Measurements from ENCODE around the gene CDH26.

Gene CDH26

DNA sequence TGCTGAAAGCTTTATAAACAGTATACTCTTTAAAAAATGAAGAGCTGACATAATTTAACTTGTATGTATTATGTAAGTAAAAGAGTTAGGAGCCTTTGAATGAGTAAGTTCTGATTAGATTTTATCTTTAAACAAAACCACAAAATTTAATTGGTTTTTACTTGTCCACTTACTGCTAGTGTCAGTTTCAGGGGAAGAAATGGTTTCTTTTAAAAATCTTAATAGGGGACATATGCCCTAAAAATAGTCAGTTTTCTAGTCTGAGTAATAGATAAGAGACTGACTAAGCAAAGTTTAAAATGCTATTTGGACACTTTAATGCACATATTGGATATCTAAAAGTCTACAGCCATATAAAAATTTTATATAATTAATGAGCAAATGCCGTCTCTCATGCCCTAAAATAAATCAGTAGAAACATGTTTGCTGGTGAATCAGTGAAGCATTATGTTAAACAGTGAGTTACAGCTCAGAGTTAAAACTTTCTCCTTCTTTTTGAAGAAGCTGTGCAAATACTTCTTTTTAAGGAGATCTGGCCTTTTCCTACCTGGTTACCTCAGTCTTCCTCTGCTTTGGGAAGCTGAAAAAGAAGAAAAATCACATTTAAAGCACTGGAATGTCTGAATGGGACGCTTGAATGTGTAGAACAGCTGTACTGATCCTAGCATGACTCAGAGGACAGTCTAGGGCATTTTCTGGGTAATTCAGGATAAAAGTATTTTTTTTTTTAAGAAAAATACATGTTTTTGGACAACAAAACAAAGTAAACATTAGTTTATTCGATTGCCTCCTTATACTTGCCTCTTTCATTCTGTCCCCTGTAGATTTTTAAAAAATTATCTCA lies 55.3 kb downstream of the CDH26 start:
- DNase-seq (ENCODE audit: low read depth) = peak; percentile 57

DNA sequence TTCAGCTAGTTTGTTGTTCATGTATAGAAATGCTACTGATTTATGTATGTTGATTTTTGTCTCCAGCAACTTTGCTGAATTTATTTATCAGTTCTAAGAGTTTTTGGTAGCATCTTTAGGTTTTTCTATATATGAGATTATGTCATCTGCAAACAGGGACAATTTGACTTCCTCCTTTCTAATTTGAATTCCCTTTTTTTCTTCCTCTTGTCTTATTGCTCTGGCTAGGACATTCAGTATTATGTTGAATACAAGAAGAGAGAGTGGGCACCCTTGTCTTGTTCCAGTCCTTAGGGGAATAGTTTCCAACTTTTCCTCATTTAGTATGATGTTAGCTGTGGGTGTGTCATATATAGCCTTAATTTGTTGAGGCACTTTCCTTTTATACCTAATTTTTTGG lies 58.2 kb downstream of the CDH26 start:
- DNase-seq (ENCODE audit: low read depth) = no peak

GRCh38 chr20:60020251-60020650 lies 62.0 kb downstream of the CDH26 start:
- DNase-seq (ENCODE audit: low read depth) = no peak

GRCh38 chr20:60021104-60021503 lies 62.9 kb downstream of the CDH26 start:
- DNase-seq (ENCODE audit: low read depth) = no peak

DNA sequence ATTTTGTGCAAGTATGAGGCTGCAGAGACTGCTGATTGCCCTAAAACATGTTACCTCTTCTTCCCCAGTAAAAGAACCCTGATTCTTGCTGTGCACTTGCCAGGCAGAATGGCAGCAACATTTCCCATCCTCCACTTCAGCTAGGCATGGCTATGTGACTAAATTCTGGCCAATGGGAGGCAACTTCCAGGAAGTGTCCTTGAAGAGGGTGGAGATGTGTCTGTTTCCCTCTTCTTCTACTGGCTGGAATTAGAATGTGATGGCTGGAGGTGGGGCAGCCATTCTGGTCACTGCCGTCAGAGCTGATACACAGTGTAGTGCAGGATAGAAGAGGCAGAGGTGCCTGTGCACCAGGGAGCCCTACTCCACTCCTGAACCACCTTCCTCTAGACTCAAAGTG lies 64.6 kb downstream of the CDH26 start:
- DNase-seq (ENCODE audit: low read depth) = no peak

DNA sequence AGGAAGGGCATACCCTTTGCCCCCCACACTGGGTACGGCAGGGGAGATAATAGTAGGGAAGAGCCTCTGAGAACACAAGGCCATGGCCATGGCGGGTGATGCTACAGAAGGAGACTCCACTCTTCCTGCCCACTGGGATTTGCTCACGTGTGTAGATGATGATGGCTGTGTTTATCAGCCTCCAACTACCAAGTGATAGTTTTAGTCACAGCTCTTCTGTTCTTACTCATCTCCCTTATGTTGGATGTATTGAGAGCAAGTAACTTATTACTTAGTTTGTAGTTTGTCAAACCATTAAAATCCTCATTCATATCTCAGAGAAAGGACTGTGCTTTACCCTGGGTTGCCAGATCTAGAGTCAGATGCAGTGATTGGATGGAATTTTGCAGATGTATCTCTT lies 66.0 kb downstream of the CDH26 start:
- no peak for DNase-seq (ENCODE audit: low read depth)

GRCh38 chr20:60024801-60025200 lies 66.6 kb downstream of the CDH26 start:
- no peak for DNase-seq (ENCODE audit: low read depth)

GRCh38 chr20:60026010-60026409 lies 67.8 kb downstream of the CDH26 start:
- DNase-seq (ENCODE audit: low read depth) = no peak

- DNase-seq (ENCODE audit: low read depth) = no peak
These were observed 72.2 kb downstream of the CDH26 start for GRCh38 chr20:60030471-60030870.

GRCh38 chr20:60031107-60031506 lies 72.9 kb downstream of the CDH26 start:
- DNase-seq (ENCODE audit: low read depth) = no peak

- DNase-seq (ENCODE audit: low read depth) = peak; percentile 27
These were observed 76.2 kb downstream of the CDH26 start for GRCh38 chr20:60034231-60035110.

DNA sequence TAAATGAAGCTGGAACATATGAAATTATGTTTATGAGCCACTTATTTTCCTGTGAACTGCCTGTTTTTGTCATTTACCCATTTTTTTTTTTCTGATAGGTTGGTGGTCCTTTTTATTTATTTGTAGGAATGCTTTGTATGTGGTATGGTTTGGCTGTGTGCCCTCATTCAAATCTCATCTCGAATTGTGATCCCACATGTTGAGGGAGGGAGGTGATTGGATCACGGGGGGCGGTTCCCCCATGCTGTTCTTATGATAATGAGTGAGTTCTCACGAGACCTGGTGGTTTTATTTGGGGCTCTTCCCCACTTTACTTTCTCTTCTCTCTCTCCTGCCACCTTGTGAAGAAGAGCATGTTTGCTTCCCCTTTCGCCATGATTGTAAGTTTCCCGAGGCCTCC lies 77.3 kb downstream of the CDH26 start:
- DNase-seq (ENCODE audit: low read depth) = no peak

- no peak for DNase-seq (ENCODE audit: low read depth)
These were observed 78.1 kb downstream of the CDH26 start for GRCh38 chr20:60036346-60036745.

DNA sequence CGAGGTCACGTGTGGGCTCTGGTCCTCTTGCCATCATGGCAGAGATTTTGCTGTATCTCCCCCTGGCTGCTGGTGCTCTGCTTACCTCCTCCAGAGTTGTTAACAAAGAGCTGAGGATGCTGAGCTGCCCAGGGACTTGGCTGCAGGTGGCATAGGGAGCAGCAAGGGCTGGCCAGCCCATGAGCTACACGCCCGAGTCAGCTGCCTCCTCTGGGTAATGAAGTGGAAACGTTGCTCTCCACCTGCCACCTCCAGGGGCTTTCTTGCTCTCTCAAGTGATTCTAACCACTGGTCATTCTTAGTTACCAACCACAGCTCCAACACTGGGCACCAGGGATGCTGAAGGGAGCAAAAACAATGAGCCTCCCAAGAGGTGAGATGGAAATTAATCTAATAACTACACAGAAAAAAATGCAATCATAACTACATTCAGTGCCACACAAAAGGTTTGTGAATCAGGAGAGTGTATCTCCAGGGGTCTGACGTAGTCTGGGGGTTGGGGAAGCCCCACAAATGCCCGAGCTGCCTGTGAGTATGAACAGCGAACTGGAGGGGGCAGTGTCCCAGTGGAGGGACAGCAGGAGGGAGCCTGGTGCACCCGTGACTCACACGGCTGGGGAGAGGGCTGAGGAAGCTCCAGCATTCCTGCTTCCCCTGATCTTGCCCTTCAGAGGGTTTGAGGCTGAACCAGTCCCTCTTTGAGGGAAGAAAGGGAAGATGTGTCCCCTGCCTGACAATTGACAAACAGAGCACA lies 78.7 kb downstream of the CDH26 start:
- DNase-seq (ENCODE audit: low read depth) = peak; percentile 78

- no peak for DNase-seq (ENCODE audit: low read depth)
These were observed 80.3 kb downstream of the CDH26 start for GRCh38 chr20:60038400-60039008.

- DNase-seq (ENCODE audit: low read depth) = no peak
These were observed 81.3 kb downstream of the CDH26 start for GRCh38 chr20:60039526-60039925.

DNA sequence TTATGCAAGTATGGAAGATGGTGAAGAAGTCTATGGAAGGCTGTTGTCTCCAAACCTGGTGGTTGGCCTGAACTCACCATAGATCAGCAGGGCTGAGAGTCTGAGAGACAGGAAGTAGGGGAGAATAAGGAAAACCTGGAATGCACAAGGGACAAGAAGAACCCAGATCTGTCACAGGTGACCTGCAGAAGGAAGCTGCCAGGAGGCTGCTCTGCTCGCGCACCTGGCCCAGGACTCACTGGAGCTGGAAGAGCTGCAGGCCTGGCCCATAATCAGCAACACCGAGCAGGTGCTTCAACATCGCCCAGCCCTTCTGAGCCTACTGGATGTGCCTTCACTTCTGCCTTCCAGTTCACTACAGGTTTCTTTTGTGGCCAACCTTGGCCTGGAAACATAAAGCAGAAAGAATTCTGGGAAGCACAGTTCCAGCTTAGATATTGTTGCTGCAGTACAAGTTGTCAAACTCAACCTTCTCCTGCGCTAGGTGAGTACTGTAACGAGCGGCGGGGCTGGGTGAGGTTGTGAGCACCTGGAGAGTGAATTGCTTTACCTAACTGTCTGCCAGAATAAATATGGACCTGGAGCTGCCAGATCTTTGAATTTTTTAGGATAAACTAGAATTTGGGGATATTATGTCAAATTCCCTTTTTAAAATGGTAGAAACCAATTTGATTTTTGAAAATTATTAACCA lies 82.4 kb downstream of the CDH26 start:
- no peak for DNase-seq (ENCODE audit: low read depth)

DNA sequence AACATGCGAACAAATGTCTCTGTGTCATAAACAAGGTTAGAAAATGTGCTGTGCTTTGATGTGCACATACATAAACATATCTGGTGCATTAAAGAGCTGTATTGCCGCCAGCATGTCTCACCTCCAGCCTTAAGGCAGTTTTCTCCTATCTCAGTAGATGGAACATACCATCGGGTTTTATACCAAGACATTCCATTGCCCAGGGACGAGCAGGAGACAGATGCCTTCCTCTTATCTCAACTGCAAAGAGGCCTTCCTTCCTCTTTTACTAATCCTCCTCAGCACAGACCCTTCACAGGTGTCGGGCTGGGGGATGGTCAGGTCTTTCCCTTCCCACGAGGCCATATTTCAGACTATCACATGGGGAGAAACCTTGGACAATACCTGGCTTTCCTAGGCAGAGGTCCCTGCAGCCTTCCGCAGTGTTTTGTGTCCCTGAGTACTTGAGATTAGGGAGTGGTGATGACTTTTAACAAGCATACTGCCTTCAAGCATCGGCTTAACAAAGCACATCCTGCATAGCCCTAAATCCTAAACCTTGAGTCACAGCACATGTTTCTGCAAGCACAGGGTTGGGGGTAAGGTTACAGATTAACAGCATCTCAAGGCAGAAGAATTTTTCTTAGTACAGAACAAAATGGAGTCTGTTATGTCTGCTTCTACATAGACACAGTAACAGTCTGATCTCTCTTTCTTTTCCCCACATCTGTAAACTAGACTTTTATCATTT lies 83.4 kb downstream of the CDH26 start:
- peak; percentile 91 for DNase-seq (ENCODE audit: low read depth)

- no peak for DNase-seq (ENCODE audit: low read depth)
These were observed 85.2 kb downstream of the CDH26 start for GRCh38 chr20:60043435-60043834.

DNA sequence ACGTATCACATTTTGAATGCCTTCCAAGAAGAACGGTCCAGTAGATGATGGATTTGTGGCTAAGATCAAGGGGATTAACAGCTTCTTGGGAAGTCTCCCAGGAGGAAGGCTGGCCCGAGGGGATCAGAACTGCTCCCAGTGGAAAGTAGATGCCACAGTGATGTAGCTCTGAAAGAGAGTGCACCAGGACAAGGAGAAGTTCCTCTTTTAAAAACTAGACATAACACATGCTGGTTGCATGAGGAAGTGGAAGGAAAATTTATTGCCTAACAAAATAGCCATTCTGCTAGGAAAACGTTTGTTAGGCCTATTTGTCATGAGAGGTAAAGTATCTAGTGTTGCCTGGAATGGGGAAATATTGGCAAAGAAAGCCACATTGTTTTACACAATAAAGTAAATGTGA lies 87.8 kb downstream of the CDH26 start:
- peak; percentile 80 for DNase-seq (ENCODE audit: low read depth)

DNA sequence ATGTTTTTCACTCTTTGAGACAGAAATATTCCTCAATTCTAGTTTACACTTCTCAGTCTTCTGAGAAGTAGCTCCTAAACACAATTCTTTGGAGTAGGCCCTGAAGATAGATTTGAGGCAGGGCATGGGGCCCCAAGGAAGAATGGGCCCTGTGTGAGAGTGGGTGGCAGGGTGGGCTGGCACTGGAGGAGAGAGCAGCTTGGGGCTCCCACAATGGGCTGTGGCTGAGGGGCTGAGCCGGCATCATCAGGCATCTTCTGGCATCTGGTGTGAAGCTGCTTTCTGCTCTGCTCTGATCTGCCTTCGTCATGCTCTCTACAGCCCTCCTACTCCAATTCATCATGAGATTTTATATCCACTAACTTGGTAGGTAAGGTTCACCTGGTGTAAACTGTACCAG lies 88.2 kb downstream of the CDH26 start:
- no peak for DNase-seq (ENCODE audit: low read depth)
